ENCODE results near the gene SET.
"Not testable (repeated sequence)": the region's sequence is repeated elsewhere in the genome, so short reads cannot be mapped to it uniquely, and the experiment has no call there.

SET gene, protein sequence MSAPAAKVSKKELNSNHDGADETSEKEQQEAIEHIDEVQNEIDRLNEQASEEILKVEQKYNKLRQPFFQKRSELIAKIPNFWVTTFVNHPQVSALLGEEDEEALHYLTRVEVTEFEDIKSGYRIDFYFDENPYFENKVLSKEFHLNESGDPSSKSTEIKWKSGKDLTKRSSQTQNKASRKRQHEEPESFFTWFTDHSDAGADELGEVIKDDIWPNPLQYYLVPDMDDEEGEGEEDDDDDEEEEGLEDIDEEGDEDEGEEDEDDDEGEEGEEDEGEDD

DNA sequence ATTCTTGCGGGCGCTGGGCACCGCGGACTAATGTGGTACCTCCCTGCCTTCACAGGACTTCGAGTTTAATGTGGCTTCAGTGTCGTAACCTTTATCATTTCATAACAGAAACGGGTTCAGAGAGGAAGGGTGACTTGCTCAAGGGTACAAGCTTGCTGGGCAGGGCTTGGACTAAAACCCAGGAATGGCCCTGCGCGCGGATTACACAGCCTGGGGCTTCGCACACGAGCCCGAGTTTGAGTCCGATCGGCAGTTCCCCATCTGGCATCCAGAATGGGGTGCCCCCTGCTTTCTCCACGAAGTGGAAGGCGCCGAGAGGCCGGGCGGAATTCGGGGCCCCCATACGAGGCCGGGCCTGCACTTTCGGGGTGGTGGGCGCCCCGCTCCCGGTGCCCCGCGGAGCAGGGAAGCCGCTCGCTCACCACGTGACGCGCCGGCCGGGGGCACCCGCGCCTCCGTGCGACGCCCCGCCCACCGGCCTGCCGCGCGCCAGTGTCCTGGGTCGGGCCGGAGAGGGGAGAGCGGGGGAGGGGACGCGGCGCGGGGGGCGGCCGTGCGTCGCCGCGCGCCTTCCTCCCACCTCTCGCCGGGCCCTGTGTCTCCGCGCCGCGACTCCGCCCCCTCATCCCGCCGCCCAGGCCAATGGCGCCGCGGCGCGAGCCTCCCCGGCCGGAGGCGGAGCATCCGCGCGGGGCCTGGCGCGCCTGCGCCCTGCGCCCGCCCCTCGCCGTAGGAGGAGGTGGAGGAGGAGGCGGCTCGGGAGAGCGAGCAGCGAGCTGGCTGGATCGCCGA lies at the start of gene SET:
SET (plus strand) TSS at position 722 of the 792 bp plus-strand sequence. CDS start 361 bp downstream, outside the sequence.
- peak; percentile 87 to 97 for DNase-seq (ENCODE audit: low read depth in 2 of 2)

DNA sequence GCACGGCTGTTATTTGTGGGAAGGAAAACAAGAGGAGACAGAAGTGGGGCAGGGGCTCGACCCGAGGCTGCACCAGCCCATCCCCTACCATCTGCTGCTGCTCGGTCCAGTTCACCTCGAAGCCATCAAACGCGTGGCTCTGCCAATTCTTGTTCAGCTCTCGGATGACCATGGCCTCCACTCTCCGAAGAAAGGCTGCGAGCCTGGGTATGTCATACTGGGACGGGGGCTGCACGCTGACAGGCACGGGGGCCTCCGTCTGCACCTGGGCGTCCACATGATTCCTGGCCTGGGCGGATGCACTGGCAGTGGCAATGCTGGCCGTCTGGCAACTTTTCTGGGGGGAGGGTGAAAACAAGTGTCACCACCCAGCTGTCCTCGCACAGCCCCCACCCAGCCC lies 48.4 kb upstream of the SET start:
- no peak for DNase-seq (ENCODE audit: low read depth in 2 of 2)

DNA sequence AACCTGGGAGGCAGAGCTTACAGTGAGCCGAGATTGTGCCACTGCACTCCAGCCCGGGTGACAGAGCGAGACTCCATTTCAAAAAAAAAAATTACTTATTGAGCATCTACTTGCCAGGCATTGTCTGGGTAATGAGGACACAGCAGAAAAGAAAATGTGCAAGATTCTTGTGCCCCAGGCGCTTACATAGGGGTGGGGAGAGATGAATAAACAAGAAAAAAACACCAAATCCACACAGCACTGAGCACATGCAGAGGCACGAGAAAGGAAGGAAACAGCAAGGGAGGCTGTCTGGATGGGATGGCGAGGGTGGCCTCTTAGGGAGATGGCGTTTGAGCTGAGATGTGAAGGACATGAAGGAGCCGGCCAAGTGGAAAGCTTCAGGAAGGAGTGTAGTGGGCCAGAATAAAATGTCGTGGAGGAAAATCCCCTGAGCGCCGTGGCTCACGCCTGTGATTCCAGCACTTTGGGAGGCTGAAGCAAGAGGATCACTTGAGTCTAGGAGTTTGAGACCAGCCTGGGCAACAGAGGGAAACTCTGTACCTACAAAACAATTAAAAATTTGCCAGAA lies 46.3 kb upstream of the SET start:
- DNase-seq (ENCODE audit: low read depth in 2 of 2): no peak

DNA sequence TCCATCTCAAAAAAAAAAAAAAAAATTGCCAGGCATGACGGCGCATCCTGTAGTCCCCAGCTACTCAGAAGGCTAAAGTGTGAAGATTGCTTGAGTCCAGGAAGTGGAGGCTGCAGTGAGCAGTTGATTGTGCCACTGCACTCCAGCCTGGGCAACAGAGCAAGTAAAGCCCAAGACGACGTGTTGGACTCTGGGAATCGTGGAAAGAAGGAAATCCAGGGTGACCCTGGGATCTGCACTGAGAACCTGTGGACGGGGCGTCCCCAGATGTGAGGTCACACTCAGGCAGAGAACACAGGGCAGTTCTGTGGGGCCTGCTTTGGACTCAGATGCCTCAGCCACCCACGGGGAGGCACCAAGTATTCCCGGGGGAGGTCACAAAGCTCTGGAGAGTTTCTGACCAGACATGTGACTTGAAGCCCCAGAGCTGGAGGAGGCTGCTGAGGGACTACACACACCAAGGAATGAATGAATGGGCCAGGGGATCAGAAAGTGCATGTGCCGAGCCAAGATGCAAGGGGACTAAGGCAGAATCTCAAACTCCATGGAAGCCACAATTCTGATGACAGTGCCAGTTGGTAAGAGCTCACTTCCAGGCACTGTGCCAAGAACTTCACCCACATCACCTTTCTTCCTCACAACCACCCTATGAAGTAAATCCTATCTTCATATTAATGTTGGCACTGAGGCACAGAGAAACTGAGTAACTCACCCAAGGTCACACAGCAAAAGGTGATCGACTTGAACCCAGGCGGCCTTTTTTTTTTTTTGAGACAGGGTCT lies 45.3 kb upstream of the SET start:
- DNase-seq (ENCODE audit: low read depth in 2 of 2): no peak

DNA sequence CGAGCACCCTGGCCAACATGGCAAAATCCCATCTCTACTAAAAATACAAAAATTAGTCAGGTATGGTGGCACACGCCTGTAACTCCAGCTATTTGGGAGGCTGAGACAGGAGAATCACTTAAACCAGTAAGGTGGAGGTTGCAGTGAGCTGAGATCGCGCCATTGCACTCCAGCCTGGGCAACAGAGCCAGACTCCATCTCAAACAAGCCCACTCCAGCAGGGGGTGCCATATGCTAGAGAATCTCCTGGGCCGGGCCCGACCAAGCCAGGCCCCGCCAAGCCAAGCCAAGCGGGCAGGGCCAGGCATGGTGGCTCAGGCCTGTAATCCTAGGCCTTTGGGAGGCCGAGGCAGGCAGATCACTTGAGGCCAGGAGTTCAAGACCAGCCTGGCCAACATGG lies 40.8 kb upstream of the SET start:
- peak; percentile 55 to 56 for DNase-seq (ENCODE audit: low read depth in 2 of 2)

DNA sequence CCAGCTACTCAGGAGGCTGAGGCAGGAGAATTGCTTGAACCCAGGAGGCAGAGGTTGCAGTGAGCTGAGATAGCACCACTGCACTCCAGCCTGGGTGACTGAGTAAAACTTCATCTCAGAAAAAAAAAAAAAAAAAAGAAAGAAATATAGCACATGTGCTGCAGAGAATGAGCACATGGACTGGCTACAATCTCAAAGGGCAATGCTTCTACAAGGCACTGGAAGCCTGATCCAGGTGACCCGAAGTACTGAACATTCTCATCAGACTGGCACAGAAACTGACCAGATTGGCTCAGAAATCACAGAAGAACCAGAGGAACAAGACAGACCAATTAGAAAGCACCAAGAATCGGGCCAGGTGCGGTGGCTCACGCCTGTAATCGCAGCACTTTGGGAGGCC lies 37.2 kb upstream of the SET start:
- DNase-seq (ENCODE audit: low read depth in 2 of 2): no peak

DNA sequence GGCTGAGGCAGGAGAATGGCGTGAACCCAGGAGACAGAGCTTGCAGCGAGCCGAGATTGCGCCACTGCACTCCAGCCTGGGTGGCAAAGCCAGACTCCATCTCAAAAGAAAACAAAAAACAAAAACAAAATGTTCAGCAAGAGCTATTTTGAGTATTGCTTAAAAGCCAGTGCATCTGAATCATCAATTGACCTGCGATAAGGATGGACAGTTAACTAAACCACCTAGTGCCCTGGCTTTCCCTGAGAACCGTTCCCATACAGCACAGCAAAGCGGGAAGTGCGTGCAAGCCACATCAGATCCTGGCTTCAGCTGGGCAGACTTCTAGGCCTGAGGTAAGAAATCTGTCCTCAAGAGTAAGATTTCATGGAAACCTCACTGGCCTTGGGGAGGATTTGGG lies 35.1 kb upstream of the SET start:
- DNase-seq (ENCODE audit: low read depth in 2 of 2): no peak

DNA sequence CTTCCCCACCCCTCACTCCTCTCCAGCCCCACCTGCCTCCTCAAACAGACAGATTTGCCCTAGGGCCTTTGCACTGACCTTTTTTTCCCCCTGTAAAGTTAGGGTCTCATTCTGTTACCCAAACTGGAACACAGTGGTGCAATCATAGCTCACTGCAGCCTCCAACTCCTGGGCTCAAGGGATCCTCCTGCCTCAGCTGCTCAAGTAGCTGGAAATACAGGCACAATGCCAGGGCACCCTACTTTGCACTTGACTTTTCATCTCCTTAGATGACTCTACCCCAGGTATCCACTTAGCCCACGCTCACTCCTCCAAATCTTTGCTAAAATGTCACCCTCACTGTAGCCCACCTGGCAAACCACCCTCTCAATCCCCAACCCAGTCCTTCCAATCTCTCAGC lies 34.5 kb upstream of the SET start:
- no peak for DNase-seq (ENCODE audit: low read depth in 2 of 2)

DNA sequence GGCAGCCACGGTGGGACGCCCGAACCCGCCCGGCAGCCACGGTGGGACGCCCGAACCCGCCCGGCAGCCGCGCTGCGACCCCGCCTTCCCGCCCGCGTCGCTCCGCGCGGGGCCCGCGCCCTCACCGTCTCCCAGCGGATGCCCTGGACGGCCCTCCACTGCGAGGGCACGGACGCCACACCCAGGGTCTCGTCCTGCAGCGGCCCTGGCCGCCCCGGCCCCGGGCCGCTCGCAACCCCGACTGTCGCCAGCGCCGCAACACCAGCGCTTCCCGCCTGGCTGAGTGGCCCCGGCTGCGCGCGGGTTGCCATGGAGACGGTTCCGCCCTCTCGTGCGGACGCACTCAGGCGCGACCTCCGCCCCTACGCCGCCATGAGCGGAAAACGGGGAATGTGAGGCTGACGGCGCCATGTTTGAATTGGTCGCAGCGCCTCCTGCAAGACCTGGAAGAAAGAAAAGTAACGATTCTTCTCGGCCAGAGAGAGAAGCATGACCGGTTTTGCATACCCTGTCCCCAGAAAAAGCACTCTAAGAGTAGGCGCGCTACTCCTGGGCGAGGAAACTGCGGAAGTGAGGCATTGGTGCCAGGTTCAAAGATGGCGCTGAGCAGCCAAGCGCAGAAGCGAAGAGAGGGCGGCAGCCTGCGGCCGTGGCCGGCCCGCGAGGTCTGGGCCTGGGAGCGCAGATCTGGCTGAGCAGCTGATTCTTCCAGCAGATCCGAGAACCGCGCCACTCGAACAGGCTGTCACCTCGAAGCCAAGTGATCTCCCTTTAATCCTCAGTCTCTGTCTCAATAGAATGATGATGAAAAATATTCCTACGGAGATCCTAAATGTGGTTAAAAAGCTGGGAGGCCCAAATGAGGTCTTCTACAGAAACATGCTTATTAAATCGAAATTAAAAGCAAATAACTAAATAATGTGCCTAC lies 32.3 kb upstream of the SET start, which contains the start of gene DYNC2I2:
DYNC2I2 (minus strand) TSS at position 432 of the 928 bp plus-strand sequence; CDS start at position 311, 121 bp downstream.
- DNase-seq (ENCODE audit: low read depth in 2 of 2): peak; percentile 95

DNA sequence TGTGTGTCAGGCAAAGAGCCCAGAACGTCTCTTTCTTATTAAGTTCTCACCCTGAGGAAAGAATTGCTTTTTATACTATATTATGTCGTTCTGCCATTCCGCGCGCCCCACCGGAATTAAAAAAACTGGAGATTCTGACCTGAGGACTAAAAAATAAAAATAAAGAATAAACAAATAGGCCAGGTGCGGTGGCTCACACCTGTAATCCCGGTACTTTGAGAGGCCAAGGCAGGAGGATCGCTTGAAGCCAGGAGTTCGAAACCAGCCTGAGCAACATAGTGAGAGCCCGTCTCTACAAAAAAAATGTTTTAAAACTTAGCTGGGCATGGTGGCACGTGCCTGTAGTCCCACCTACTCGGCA lies 31.7 kb upstream of the SET start:
- DNase-seq (ENCODE audit: low read depth in 2 of 2): no peak

DNA sequence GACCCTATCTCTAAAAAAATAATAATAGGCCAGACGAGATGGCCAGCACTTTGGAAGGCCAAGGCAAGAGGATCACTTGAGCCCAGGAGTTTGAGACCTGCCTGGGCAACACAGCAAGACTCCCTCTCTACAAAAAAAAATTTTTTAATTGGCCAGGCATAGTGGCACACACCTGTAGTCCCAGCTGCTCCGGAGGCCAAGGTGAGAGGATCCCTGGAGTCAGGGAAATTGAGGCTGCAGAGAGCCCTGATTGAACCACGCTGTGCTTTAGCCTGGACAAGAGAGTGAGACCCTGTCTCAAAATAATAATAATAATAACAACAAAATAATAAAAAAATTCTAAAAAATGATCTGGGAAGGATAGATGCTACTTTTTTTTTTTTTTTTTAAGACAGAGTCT lies 31.2 kb upstream of the SET start:
- no peak for DNase-seq (ENCODE audit: low read depth in 2 of 2)

DNA sequence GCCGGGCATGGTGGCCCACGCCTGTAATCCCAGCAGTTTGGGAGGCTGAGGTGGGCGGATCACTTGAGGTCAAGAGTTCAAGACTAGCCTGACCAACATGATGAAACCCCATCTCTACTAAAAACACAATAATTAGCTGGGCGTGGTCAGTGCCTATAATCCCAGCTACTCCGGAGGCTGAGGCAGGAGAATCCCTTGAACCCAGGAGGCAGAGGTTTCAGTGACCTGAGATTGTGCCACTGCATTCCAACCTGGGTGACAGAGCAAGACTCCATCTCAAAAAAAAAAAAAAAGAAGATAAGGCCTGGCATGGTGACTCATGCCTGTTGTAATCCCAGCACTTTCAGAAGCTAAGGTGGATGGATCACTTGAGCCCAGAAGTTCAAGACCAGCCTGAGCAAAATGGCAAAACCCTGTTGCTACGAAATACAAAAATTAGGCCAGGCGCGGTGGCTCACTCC lies 22.5 kb upstream of the SET start:
- not testable (repeated sequence) for DNase-seq (ENCODE audit: low read depth in 2 of 2)

DNA sequence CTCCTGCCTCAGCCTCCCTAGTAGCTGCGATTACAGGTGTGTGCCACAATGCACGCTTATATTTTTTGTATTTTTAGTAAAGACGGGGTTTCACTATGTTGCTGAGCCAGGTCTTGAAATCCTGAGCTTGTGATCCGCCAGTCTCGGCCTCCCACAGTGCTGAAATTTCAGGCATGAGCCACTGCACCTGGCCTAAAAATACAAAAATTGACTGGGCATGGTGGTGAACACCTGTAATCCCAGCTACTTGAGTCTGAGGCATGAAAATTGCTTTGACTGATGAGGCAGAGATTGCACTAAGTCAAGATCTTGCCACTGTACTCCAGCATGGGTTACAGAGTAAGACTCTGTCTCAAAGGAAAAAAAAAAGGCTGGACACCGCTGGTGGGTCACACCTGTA lies 19.2 kb upstream of the SET start:
- DNase-seq (ENCODE audit: low read depth in 2 of 2): no peak

DNA sequence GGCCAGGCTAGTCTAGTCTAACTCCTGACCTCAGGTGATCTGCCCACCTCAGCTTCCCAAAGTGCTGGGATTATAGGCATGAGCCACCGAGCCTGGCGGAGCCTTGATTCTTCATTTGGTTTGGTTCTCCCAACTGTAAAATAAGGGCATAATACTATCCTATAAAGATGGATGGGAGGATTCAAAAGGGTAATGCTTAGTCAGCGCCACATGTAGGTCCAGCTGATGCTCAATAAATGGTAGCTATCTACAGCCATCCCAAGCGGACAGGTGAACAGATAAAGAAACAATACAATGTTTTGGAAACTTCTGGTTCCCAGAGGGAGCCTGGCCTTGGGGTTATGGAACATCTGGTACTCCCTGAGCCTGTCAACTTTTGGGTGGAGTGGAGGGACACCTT lies 13.6 kb upstream of the SET start:
- no peak for DNase-seq (ENCODE audit: low read depth in 2 of 2)

DNA sequence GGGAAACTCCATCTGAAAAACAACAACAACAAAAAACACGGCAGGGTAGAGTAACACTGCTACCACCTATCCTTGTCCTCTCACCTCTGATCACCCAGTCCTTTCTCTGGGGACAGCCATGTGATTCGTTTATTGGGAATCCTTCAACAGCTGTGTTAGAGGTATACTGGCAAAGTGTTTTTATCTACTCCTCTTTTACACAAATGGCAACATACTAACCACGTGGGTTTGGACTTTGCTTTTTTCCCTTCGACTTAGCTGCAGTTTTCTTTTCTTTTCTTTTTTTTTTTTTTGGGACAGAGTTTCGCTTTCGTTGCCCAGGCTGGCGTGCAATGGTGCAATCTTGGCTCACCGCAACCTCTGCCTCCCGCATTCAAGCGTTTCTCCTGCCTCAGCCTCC lies 11.2 kb upstream of the SET start:
- no peak for DNase-seq (ENCODE audit: low read depth in 2 of 2)

DNA sequence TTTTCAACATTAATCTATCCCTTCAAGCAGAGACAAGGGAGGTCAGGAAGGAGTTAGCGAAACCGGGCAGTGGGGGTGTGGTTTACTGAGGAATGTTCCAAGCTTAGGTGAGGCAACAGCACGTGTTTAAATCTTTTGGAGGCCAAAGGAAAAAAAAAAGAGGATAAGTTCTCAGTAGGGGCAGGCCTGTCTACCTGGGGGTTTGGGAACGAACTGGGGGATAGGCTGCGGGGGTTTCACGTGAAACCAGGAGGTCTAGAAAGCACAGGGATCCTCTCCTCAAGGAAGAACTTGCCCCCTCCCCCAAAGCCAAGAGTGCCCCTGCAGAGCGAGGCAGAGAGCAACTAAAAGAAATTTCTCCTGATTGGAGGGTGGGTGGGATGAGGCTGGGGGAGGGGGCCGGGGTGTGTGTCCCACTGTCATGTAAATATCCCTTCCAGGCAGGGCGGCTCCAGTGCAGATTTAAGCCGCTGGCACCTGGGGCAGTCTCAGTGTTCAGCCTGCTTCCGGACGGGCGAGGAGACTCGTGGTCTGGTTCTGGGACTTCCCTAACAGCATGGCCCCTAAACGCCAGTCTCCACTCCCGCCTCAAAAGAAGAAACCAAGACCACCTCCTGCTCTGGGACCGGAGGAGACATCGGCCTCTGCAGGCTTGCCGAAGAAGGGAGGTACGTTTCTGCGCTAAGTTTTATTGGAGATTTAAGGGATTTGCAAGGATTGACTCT lies 5.5 kb upstream of the SET start:
- DNase-seq (ENCODE audit: low read depth in 2 of 2): peak in 1 of 2 donors; percentile 5

DNA sequence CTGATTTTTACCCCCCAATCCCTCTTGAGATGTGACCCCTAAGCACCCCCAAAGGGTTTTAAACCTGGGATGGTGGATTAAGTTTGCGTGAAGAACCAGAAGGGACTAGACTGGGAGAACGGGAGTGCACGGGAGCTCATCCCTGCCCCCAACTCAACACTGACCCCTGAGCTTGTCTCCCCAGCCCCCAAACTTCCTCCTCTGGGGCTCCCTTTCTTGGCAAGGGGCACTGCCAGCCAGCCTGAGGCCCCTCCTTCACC lies 5.0 kb upstream of the SET start:
- DNase-seq (ENCODE audit: low read depth in 2 of 2): no peak

DNA sequence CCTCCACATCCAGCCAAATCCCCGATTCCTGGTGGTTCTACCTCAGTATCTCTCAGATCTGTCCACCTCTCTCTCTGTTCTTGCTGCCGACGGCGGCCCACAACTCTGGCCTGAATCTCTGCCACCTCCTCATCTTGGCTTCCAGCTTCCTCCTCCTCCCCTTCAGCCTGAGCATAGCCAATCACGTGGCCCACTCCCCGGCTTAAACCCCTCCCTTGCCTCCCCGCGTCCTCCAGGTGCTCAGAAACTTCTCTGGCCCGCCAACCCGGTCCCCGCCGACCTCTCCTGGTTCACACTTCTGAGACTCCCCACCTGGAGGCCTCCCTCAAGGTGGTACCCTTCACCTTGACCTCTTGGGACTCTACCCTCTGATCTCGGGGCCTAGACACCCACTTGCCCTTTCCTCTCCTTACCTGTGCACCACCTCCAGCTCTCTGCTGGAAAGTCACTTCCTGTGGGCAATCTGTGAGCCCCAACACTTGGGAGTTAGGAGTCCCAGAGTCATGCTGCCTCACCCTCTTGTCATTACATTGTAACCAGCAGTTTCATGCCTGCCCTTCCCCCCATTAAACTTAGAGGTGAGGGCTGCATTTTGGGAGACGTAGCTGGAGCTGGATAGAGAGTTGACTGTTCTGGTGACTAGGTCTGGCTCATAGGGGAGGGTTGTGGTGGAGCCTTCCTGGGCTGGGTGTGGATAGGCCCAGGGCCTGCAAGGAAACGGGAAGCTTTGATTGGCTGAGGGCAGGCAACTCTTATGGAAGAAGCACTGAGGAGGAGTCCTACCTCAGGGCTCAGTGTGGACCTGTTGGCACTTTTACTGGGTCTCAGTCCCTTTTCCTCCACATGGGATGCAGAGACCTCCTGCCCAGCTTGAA lies 4.5 kb upstream of the SET start:
- DNase-seq (ENCODE audit: low read depth in 2 of 2): peak; percentile 55 to 61

DNA sequence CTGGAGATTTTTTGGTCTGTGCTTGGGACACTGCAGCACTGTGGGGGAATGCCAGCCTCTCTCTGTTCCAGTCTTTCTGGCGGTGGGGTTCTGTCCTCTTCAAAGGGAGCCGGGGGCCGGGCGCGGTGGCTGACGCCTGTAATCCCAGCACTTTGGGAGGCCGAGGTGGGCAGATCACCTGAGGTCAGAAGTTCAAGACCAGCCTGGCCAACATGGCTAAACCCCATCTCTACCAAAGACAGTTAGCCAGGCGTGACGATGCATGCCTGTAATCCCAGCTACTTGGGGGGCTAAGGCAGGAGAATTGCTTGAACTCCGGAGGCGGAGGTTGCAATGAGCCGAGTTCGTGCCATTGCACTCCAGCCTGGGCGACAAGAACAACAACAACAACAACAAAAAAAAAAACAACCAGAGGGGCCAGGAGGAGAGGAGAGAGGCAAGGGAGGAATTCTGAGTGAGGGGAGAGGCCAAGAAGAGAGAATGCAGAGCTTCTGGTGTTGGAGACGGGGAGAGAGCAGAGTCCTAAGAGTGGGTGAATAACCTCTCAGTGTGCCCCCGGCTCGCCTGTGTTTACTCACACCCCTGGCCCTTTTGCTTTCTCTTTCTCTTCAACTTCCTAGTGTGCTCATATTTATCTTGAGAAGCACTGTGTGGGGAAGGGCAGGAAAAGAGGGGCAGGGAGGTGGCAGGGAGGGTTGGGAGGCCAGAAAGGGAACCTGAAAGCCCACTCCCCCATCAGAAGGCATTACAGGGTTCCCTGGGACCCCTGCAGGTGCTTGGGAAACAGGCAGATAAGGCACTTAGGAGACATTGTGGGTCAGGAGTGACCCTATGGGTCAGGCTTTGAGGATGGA lies 3.2 kb upstream of the SET start:
- DNase-seq (ENCODE audit: low read depth in 2 of 2): peak; percentile 23 to 38
